ENCODE data around the gene TBX21. TPM values are rescaled to one million over a fixed set of nuclear protein-coding genes. Genes with fewer than 3 reads are reported as not detected.
A peak's percentile ranks its signal among the peaks of the same experiment; 100 is the strongest.

The TBX21 gene
- total RNA-seq, 1 experiment from 2014 or later, result 0.15 TPM

GRCh38 chr17:47791025-47791424, 58.0 kb downstream of the TBX21 start:
- CTCF ChIA-PET, result no interaction called here

More at GRCh38 chr17:47791025-47791424, 58.0 kb downstream of the TBX21 start:
- TF ChIP-seq ZNF281 (CRISPR knock-in tag; IDR thresholded peaks at IDR 0.05) (no peak), RELA (CRISPR knock-in tag; IDR thresholded peaks at IDR 0.05; ENCODE audit: borderline replicate concordance) (no peak), CTCF (IDR thresholded peaks at IDR 0.05) (no peak), ERG (CRISPR knock-in tag; IDR thresholded peaks at IDR 0.05) (no peak), ZNF263 (CRISPR knock-in tag; IDR thresholded peaks at IDR 0.05; ENCODE audit: low read depth) (no peak), TP53 (CRISPR knock-in tag; IDR thresholded peaks at IDR 0.05) (no peak), PREB (CRISPR knock-in tag; IDR thresholded peaks at IDR 0.05; ENCODE audit: borderline replicate concordance) (no peak), GTF2I (CRISPR knock-in tag; conservative IDR thresholded peaks at IDR 0.05) (no peak), FOXP4 (CRISPR knock-in tag; IDR thresholded peaks at IDR 0.05) (no peak), ZNF121 (CRISPR knock-in tag; IDR thresholded peaks at IDR 0.05) (no peak), AFF4 (CRISPR knock-in tag; IDR thresholded peaks at IDR 0.05; ENCODE audit: borderline replicate concordance) (no peak), NFE2L1 (CRISPR knock-in tag; IDR thresholded peaks at IDR 0.05) (no peak), IRF1 (CRISPR knock-in tag; IDR thresholded peaks at IDR 0.05) (no peak), KAT7 (CRISPR knock-in tag; IDR thresholded peaks at IDR 0.05; ENCODE audit: borderline replicate concordance) (no peak), ZMAT4 (CRISPR knock-in tag; IDR thresholded peaks at IDR 0.05) (no peak)
- H3K36me3 Mint-ChIP-seq, result no peaks in the 10 kb centered on the region
- H3K9me3 Mint-ChIP-seq, result no peaks in the 10 kb centered on the region
- peaks cover 7% of the 10 kb centered on the region; the same call in 1 of the 2 replicates for H3K4me1 Mint-ChIP-seq
- H3K27me3 Mint-ChIP-seq (ENCODE audit: low read depth), result peaks cover 90% of the 10 kb centered on the region
- H3K27ac Mint-ChIP-seq, result no peak overlapping the region
- POLR2A ChIA-PET, result no interaction called here
- DNase-seq (ENCODE audit: low spot score) (no peak), ATAC-seq (no peak)
- peak overlapping the region; percentile 82 for H3K4me3 Mint-ChIP-seq
